GM13977 (cell line): ENCODE results near the gene JADE2.
A peak's percentile ranks its signal among the peaks of the same experiment; 100 is the strongest.
"Not testable (repeated sequence)": the region's sequence is repeated elsewhere in the genome, so short reads cannot be mapped to it uniquely, and the experiment has no call there.

Source experiments
- DNase-seq: peaks from one replicate; pipeline ENCODE4 v3.0.0; 2012; ENCODE audit warnings: low spot score
- CTCF ChIP-seq: IDR thresholded peaks from 2 replicates; pipeline ENCODE4 v1.5.1; 2012; ENCODE audit warnings: mild to moderate bottlenecking, control low read depth; ENCODE audit not compliant: insufficient read depth; ENCODE audit errors: extremely low read depth, missing control alignments
- in situ Hi-C: fragments of 300-500 bp; cut with MboI; formaldehyde crosslinking; loops from one replicate; pipeline ENCODE4 v1.12.0; 2022; ENCODE audit warnings: low sequenced_read_pairs, low pct_unique_long_range_greater_than_20kb, mixed read lengths, inconsistent platforms; ENCODE audit not compliant: unreplicated experiment

JADE2 gene

DNA sequence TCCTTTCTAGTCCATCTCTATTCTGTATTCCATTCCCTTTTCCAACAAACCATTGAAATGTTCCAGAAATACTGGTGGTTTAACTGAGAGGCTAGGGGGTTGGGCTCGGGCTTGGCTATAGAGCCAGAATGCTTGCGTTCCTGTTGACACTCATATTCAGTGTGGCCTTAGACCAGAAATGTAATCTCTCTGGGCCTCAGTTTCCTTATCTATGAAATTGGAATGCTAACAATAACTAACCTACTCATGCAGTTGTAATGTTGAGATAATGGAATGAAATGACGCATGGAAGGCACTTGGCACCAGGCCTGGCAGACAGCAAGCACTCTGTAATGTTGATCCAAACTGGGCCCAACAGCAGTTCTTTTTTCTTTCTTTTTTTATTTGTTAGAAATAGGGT is 26.8 kb downstream of the JADE2 start:
- DNase-seq: no peak
- no peak for TF ChIP-seq CTCF
- in situ Hi-C loops: no loop called here

DNA sequence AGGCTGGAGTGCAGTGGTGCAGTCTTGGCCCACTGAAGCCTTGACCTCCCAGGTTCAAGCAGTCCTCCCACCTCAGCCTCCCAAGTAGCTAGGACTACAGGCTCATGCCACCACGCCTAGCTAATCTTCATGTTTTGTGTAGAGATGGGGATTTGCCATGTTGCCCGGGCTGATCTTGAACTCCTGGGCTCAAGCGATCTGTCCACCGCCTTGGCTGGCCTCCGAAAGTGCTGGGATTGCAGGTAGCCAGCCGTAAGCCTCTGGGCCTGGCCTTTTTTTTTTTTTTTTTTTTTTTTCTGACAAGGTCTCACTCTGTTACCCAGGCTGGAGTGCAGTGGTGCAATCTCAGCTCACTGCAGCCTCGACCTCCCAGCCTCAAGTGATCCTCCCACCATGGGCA is 27.2 kb downstream of the JADE2 start:
- in situ Hi-C loops: not testable (repeated sequence)

DNA sequence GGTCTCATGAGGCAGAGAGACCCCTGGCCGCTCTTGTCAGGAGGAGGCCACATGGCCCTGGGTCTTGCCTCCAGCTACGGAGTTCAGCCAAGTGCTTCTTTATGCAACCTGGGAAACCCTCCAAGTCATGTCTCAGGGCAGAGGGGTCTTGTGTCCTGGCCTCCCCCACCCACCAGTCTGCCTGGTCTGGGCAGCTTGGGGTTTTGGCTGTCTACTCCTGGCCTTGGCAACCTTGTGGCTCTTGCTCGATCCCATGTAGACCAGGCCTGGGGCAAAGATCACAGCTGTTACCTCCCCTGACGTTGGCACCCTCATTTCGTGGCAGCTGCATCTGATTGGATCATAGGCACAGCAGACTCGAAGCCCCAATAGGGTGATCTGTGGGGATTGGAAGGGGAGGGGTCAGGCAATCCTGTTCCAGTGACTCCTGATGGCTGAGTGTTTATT is 28.4 kb downstream of the JADE2 start:
- no peak for TF ChIP-seq CTCF
- no peak for DNase-seq
- in situ Hi-C loops: no loop called here

More for the DNA sequence above, 27.2 kb downstream of the JADE2 start:
- DNase-seq: not testable (repeated sequence)

GRCh38 chr5:134554319-134555222 is 29.1 kb downstream of the JADE2 start:
- in situ Hi-C loops: no loop called here
- peak; percentile 71 for DNase-seq
- TF ChIP-seq CTCF: no peak

DNA sequence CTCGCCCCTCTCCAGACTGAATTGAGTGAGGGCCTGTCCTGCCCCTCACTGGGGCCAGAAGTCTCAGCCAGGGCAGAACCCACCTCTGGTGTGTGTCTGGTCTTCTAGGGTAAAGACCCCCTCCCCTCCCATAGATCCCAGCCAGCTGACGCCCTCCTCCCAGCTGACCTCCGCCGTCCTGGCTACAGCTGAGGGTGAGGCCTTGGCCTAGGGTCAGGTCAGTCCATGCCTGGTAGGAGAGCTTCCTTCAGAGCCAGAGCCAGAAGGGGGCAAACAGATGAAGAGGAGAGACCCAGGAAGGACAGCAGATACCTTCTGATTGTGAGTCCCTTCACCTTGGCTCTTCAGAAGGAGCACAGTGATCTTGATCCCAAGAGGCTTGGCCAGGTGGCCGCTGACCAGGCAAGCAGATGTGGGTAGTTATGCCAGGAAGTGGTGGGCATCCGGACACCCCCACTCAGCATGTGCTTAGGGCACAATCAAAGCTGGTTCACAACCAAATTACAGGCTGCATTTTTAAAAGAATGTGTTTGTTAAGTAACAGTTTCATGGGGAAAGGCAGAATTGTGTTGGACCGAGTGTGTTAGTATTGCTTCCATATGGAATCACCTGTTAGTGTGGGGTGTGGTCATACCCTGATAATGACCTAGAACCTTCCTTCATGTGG is 29.9 kb downstream of the JADE2 start:
- DNase-seq: no peak
- no peak for TF ChIP-seq CTCF
- in situ Hi-C loops: no loop called here

GRCh38 chr5:134555890-134556311 is 30.4 kb downstream of the JADE2 start:
- in situ Hi-C loops: no loop called here
- TF ChIP-seq CTCF: no peak
- DNase-seq: peak; percentile 61

- in situ Hi-C loops: not testable (repeated sequence)
Observed at GRCh38 chr5:134556588-134556987, 31.1 kb downstream of the JADE2 start.

More at GRCh38 chr5:134556588-134556987, 31.1 kb downstream of the JADE2 start:
- DNase-seq: not testable (repeated sequence)
